Measurements from ENCODE around the gene LRRC8D. TPM values are rescaled to one million over a fixed set of nuclear protein-coding genes. Genes with fewer than 3 reads are reported as not detected.

The LRRC8D gene
- total RNA-seq, 3 donors from 2014 or later (not counting 1 experiment from before 2014, with no cell fraction given), result 16.2 to 26.2 (median 17.1) TPM

DNA sequence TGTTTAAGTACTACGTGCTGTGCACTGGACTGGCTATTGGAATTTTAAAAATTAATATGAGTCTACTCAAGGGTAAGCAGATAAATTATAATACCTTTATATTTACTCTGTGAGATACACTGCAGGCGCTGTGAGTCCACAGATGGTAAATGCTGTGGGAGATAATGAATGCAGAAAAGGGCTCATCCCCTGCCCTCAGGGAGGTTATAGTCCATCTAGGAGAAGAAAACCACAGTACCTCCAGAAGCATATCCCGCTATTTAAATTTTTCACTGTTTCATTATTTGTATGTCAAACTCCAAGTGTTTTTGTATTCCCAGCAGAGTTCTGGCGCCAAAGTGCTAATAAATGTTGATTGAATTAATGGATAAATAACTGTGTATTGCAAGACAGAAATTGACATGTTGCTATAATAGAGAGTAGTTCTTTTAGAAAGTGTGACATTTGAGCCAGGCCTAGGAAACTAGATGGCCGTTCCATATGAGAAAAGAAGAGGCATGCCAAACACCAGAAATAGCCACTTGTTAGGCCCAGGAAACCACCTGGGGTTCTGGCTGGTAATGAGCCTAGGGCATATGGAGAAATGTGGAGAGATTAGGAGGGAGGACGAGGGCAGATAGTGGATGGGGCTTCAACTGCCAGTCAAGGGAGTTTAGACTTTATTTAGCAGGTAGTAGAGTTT, 61.7 kb downstream of the LRRC8D start:
- Mint-ChIP-seq H3K36me3 (peaks cover 9% of the 10 kb centered on the region), H3K27me3 (ENCODE audit: low read depth in 2 of 2) (no peaks in the 10 kb centered on the region), H3K4me1 (peaks cover 28 to 30% of the 10 kb centered on the region in 2 donors), H3K27ac (peak overlapping the region in 1 of 2 donors; percentile 32), H3K9me3 (peaks cover 2 to 6% of the 10 kb centered on the region in 2 donors), H3K4me3 (no peak overlapping the region)
- DNase-seq (no peak), ATAC-seq (no peak)
- Histone ChIP-seq H3K36me3 (ENCODE audit: control insufficient read depth, insufficient read depth, low read length) (no peaks in the 10 kb centered on the region), H3K4me1 (ENCODE audit: control insufficient read depth, insufficient read depth, low read length) (no peaks in the 10 kb centered on the region), H3K27ac (ENCODE audit: low read length) (no peak overlapping the region), H3K27me3 (ENCODE audit: control insufficient read depth, insufficient read depth, low read length) (no peaks in the 10 kb centered on the region), H3K9me3 (ENCODE audit: control insufficient read depth, insufficient read depth, low read length) (peaks cover 4% of the 10 kb centered on the region), H3K4me3 (ENCODE audit: low read length) (no peak overlapping the region)
- TF ChIP-seq, protein P1, sequence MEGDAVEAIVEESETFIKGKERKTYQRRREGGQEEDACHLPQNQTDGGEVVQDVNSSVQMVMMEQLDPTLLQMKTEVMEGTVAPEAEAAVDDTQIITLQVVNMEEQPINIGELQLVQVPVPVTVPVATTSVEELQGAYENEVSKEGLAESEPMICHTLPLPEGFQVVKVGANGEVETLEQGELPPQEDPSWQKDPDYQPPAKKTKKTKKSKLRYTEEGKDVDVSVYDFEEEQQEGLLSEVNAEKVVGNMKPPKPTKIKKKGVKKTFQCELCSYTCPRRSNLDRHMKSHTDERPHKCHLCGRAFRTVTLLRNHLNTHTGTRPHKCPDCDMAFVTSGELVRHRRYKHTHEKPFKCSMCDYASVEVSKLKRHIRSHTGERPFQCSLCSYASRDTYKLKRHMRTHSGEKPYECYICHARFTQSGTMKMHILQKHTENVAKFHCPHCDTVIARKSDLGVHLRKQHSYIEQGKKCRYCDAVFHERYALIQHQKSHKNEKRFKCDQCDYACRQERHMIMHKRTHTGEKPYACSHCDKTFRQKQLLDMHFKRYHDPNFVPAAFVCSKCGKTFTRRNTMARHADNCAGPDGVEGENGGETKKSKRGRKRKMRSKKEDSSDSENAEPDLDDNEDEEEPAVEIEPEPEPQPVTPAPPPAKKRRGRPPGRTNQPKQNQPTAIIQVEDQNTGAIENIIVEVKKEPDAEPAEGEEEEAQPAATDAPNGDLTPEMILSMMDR (IDR thresholded peaks at IDR 0.05), result no peak
- WGBS (ENCODE audit: insufficient coverage), result 92% methylated on average over 4 of the region's 6 CpGs
- intact Hi-C loops (cut with micrococcal nuclease), result no loop called here

DNA sequence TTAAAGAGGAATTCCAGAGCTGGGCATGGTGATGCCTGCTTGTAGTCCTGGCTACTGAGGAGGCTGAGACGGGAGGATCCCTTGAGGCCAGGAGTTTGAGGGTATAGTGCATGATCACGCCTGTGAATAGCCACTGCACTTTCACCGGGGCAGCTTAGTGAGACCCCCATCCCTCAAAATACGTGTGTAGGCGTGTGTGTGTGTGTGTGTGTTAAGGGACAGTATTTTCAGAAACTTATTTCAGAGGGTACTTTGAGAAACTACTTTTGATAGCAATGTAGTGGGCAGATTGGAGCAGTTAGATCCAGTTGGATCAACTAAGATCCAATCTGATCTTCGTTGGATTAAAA, 62.2 kb downstream of the LRRC8D start:
- TF ChIP-seq, protein P1 (IDR thresholded peaks at IDR 0.05), result no peak
- H3K36me3 Mint-ChIP-seq, result peaks cover 9% of the 10 kb centered on the region
- no peaks in the 10 kb centered on the region for H3K27me3 Mint-ChIP-seq (ENCODE audit: low read depth in 2 of 2)
- no peaks in the 10 kb centered on the region for H3K27me3 ChIP-seq (ENCODE audit: control insufficient read depth, insufficient read depth, low read length)
- H3K27ac Mint-ChIP-seq, result peak overlapping the region in 1 of 2 donors; percentile 32
- no peak for ATAC-seq
- intact Hi-C loops (cut with micrococcal nuclease), result no loop called here
- DNase-seq, result no peak
- peaks cover 2 to 6% of the 10 kb centered on the region in 2 donors for H3K9me3 Mint-ChIP-seq
- WGBS (ENCODE audit: insufficient coverage), result 89% methylated on average over 6 of the region's 6 CpGs
- H3K4me1 ChIP-seq (ENCODE audit: control insufficient read depth, insufficient read depth, low read length), result no peaks in the 10 kb centered on the region
- H3K27ac ChIP-seq (ENCODE audit: low read length), result no peak overlapping the region
- H3K36me3 ChIP-seq (ENCODE audit: control insufficient read depth, insufficient read depth, low read length), result no peaks in the 10 kb centered on the region
- no peak overlapping the region for H3K4me3 ChIP-seq (ENCODE audit: low read length)
- no peak overlapping the region for H3K4me3 Mint-ChIP-seq
- H3K9me3 ChIP-seq (ENCODE audit: control insufficient read depth, insufficient read depth, low read length), result peaks cover 4% of the 10 kb centered on the region
- H3K4me1 Mint-ChIP-seq, result peaks cover 23 to 25% of the 10 kb centered on the region in 2 donors

DNA sequence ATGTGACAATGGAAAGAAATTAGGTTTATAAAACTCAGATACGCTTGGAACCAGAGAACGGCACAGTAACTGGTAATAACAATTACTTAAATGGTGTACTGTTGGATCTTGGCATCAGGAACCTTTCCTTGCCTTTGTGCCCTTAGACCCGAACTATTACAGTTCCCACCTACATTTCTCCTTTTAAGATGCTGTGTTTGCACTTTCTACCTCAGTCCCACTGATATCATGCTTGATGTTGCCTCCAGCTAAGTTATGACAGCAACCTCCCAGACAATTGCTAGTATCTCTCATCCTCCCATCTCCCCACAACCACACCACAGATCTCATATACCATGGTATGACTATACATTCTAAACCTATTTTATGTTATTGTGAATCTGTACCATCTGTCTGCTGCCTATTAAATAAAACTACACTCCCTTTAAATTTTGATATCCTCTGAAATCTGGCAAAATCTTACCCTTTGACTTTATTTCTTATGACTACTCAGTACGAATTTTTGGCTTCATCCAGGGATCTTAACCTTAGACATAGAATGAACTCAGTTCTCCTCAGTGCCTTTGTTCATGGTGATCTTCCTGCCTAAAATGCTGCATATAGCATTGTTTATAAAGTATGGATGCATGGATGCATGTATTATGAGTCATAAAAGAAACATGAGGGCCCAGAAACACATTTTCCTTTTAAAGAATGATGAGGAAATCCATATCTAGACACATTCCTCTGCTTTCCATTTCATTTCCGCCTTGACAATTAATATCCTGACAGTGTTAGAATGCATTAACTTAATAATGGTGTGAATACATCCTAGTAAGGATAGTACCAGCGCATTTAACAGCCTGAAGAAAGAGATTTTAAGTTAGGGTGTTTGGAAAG, 64.1 kb downstream of the LRRC8D start:
- H3K27me3 ChIP-seq (ENCODE audit: control insufficient read depth, insufficient read depth, low read length), result no peaks in the 10 kb centered on the region
- DNase-seq (no peak), ATAC-seq (no peak)
- peaks cover 2 to 6% of the 10 kb centered on the region in 2 donors for H3K9me3 Mint-ChIP-seq
- H3K27ac Mint-ChIP-seq, result no peak overlapping the region
- H3K27me3 Mint-ChIP-seq (ENCODE audit: low read depth in 2 of 2), result no peaks in the 10 kb centered on the region
- no peaks in the 10 kb centered on the region for H3K36me3 ChIP-seq (ENCODE audit: control insufficient read depth, insufficient read depth, low read length)
- TF ChIP-seq, protein P1 (IDR thresholded peaks at IDR 0.05), result no peak
- 98% methylated on average over 5 of the region's 6 CpGs for WGBS (ENCODE audit: insufficient coverage)
- intact Hi-C loops (cut with micrococcal nuclease), result no loop called here
- H3K9me3 ChIP-seq (ENCODE audit: control insufficient read depth, insufficient read depth, low read length), result peaks cover 4% of the 10 kb centered on the region
- no peak overlapping the region for H3K27ac ChIP-seq (ENCODE audit: low read length)
- H3K4me1 Mint-ChIP-seq, result peaks cover 12 to 16% of the 10 kb centered on the region in 2 donors
- peaks cover 9% of the 10 kb centered on the region for H3K36me3 Mint-ChIP-seq
- H3K4me3 ChIP-seq (ENCODE audit: low read length), result no peak overlapping the region
- no peaks in the 10 kb centered on the region for H3K4me1 ChIP-seq (ENCODE audit: control insufficient read depth, insufficient read depth, low read length)
- H3K4me3 Mint-ChIP-seq, result no peak overlapping the region

Data from natural killer cell (primary cell).